Urinary bladder (tissue), 4 donors: ENCODE data around the gene MTPN. TPM values are rescaled to one million over a fixed set of nuclear protein-coding genes. Genes with fewer than 3 reads are reported as not detected.

ENCODE experiments used
- DNase-seq: peaks from one replicate; pipeline ENCODE4 v3.0.0-alpha.2; 2015; ENCODE audit errors: extremely low spot score
- H3K27ac ChIP-seq: one replicate; pipeline ENCODE4 v1.5.1; 2013; ENCODE audit warnings: low read depth, mild to moderate bottlenecking, moderate library complexity
- H3K36me3 ChIP-seq: one replicate; pipeline ENCODE4 v1.6.1; 2013; ENCODE audit warnings: mild to moderate bottlenecking, moderate library complexity; ENCODE audit not compliant: insufficient read depth
- H3K4me1 ChIP-seq: one replicate; pipeline ENCODE4 v1.6.1; 2013; ENCODE audit warnings: mild to moderate bottlenecking, moderate library complexity; ENCODE audit not compliant: insufficient read depth
- H3K4me3 ChIP-seq: one replicate; pipeline ENCODE4 v1.5.1; 2013; ENCODE audit warnings: low read depth, low read length
- WGBS: extraction: QIAGEN DNeasy Blood & Tissue Kit; methylation state at CpG from one replicate; pipeline ENCODE4 v1.1.7; 2013; 5-methylcytosine and 5-hydroxymethylcytosine counted together
- polyA plus RNA-seq: library from polyadenylated mRNA; stranded (reverse); fragments of 200-250 nt; gene quantifications from one replicate; pipeline ENCODE4 v1.2.3, GENCODE V29; 2013
- total RNA-seq: library from RNA; depleted of rRNA; stranded (reverse); fragments of >200 nt; gene quantifications from one replicate; pipeline ENCODE4 v1.2.3, GENCODE V29; 2014
- donor health status: healthy with polysubstance abuse.
- donor health status: healthy.

The MTPN gene
- total and polyA plus RNA-seq, 2 donors = 118 to 148 TPM

GRCh38 chr7:136000288-136000913 is 23.2 kb upstream of the MTPN start:
- no peaks in the 10 kb centered on the region for H3K36me3 ChIP-seq
- no peak overlapping the region for H3K27ac ChIP-seq
- 51% methylated on average over 3 of the region's 3 CpGs for WGBS
- no peaks in the 10 kb centered on the region for H3K4me1 ChIP-seq
- DNase-seq = no peak
- H3K4me3 ChIP-seq = no peak overlapping the region

GRCh38 chr7:135998081-135998480 is 20.9 kb upstream of the MTPN start:
- H3K27ac ChIP-seq = no peak overlapping the region
- H3K36me3 ChIP-seq = no peaks in the 10 kb centered on the region
- no peak for DNase-seq
- H3K4me3 ChIP-seq = no peak overlapping the region
- no peaks in the 10 kb centered on the region for H3K4me1 ChIP-seq

GRCh38 chr7:135995748-135996147 is 18.6 kb upstream of the MTPN start:
- H3K4me3 ChIP-seq = no peak overlapping the region
- DNase-seq = no peak
- H3K27ac ChIP-seq = no peak overlapping the region
- no peaks in the 10 kb centered on the region for H3K4me1 ChIP-seq
- H3K36me3 ChIP-seq = no peaks in the 10 kb centered on the region
- 88% methylated on average over 2 of the region's 2 CpGs for WGBS

- no peak overlapping the region for H3K27ac ChIP-seq
- H3K4me3 ChIP-seq = no peak overlapping the region
- no peaks in the 10 kb centered on the region for H3K36me3 ChIP-seq
- DNase-seq = no peak
- no peaks in the 10 kb centered on the region for H3K4me1 ChIP-seq
- WGBS = 77% methylated on average over 6 of the region's 6 CpGs
These were observed 17.5 kb upstream of the MTPN start for GRCh38 chr7:135994466-135995205.

GRCh38 chr7:135993950-135994349 is 16.8 kb upstream of the MTPN start:
- no peak for DNase-seq
- Histone ChIP-seq H3K4me3 (no peak overlapping the region), H3K4me1 (no peaks in the 10 kb centered on the region), H3K36me3 (no peaks in the 10 kb centered on the region), H3K27ac (no peak overlapping the region)
- WGBS = 94% methylated on average over 3 of the region's 3 CpGs

GRCh38 chr7:135991906-135992305 is 14.7 kb upstream of the MTPN start:
- H3K4me1 ChIP-seq = no peaks in the 10 kb centered on the region
- no peaks in the 10 kb centered on the region for H3K36me3 ChIP-seq
- no peak overlapping the region for H3K4me3 ChIP-seq
- no peak for DNase-seq
- 86% methylated on average over 2 of the region's 2 CpGs for WGBS
- no peak overlapping the region for H3K27ac ChIP-seq

GRCh38 chr7:135991322-135991721 is 14.2 kb upstream of the MTPN start:
- no peak overlapping the region for H3K27ac ChIP-seq
- DNase-seq = no peak
- 63% methylated on average over 6 of the region's 6 CpGs for WGBS

GRCh38 chr7:135990258-135990657 is 13.1 kb upstream of the MTPN start:
- no peak overlapping the region for H3K27ac ChIP-seq
- no peaks in the 10 kb centered on the region for H3K36me3 ChIP-seq
- WGBS = 62% methylated on average over 1 of the region's 1 CpG
- no peaks in the 10 kb centered on the region for H3K4me1 ChIP-seq
- no peak for DNase-seq
- no peak overlapping the region for H3K4me3 ChIP-seq

More at GRCh38 chr7:135991322-135991721, 14.2 kb upstream of the MTPN start:
- no peak overlapping the region for H3K4me3 ChIP-seq
- H3K4me1 ChIP-seq = no peaks in the 10 kb centered on the region
- H3K36me3 ChIP-seq = no peaks in the 10 kb centered on the region

GRCh38 chr7:135981958-135982646 is 4.9 kb upstream of the MTPN start:
- DNase-seq = no peak
- Histone ChIP-seq H3K4me3 (no peak overlapping the region), H3K4me1 (no peaks in the 10 kb centered on the region), H3K27ac (no peak overlapping the region), H3K36me3 (no peaks in the 10 kb centered on the region)
- WGBS = 84% methylated on average over 8 of the region's 8 CpGs

GRCh38 chr7:135980665-135981180 is 3.6 kb upstream of the MTPN start:
- no peaks in the 10 kb centered on the region for H3K36me3 ChIP-seq
- no peak for DNase-seq
- no peak overlapping the region for H3K4me3 ChIP-seq
- H3K4me1 ChIP-seq = no peaks in the 10 kb centered on the region
- no peak overlapping the region for H3K27ac ChIP-seq
- 72% methylated on average over 3 of the region's 3 CpGs for WGBS

- H3K27ac ChIP-seq = no peak overlapping the region
These were observed 2.9 kb upstream of the MTPN start for GRCh38 chr7:135980012-135980551.

GRCh38 chr7:135979471-135980011 is 2.4 kb upstream of the MTPN start:
- Histone ChIP-seq H3K4me1 (peaks cover 2% of the 10 kb centered on the region), H3K4me3 (no peak overlapping the region), H3K36me3 (no peaks in the 10 kb centered on the region), H3K27ac (no peak overlapping the region)
- no peak for DNase-seq

More at GRCh38 chr7:135980012-135980551, 2.9 kb upstream of the MTPN start:
- DNase-seq = no peak
- Histone ChIP-seq H3K36me3 (no peaks in the 10 kb centered on the region), H3K4me3 (no peak overlapping the region), H3K4me1 (peaks cover 2% of the 10 kb centered on the region)
- WGBS = 64% methylated on average over 2 of the region's 2 CpGs

GRCh38 chr7:135978624-135979023 is 1.5 kb upstream of the MTPN start:
- Histone ChIP-seq H3K27ac (no peak overlapping the region), H3K36me3 (no peaks in the 10 kb centered on the region), H3K4me3 (no peak overlapping the region), H3K4me1 (peaks cover 2% of the 10 kb centered on the region)
- 87% methylated on average over 4 of the region's 4 CpGs for WGBS
- no peak for DNase-seq
